Measurements from ENCODE around the gene TBX15.

DNA sequence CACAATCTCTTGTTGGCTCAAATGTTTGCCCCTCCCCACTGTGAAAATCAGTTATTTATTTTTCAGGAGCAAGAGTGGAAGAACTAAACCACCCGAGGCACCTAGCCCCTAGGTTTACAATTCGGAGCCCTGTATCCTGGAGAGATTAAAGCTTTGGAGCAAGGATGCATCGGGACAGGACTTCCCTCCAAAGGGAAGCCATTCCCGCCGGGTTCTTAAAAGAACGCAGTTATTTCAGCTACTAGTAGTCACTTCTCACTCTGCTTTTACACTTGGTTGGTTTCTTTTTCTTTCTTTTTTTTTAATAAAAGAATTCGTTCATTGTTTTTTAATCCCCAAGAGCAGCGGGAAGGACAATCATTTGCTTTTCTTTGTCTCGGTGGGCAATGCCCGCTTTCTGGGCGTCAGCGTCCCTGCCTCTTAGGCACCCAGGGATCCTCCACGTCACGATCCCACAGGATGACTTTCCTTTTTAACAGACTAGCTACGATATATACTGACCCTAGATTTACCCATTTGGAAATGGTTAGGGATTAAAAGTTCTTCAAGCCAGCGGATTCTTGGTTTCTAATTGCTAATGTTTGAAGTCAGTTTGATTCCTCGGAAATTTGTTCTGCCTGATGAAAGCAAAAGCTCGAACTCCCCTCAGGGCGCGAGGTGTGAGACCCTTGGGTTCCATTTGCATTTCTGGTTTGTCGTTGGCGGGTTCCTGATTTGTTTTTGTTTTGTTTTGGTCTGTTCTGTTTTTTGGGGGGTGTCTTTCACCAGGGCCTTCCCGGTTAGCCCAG is 9.0 kb downstream of the TBX15 start:
- TF ChIP-seq L3MBTL2 (conservative IDR thresholded peaks at IDR 0.05): no peak
- TF ChIP-seq HDGF (IDR thresholded peaks at IDR 0.05; ENCODE audit: borderline replicate concordance): no peak
- TF ChIP-seq SUZ12 (IDR thresholded peaks at IDR 0.05): no peak
- TF ChIP-seq, protein P1, sequence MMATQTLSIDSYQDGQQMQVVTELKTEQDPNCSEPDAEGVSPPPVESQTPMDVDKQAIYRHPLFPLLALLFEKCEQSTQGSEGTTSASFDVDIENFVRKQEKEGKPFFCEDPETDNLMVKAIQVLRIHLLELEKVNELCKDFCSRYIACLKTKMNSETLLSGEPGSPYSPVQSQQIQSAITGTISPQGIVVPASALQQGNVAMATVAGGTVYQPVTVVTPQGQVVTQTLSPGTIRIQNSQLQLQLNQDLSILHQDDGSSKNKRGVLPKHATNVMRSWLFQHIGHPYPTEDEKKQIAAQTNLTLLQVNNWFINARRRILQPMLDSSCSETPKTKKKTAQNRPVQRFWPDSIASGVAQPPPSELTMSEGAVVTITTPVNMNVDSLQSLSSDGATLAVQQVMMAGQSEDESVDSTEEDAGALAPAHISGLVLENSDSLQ (IDR thresholded peaks at IDR 0.05): no peak
- no peak for TF ChIP-seq BHLHE40 (IDR thresholded peaks at IDR 0.05; ENCODE audit: borderline replicate concordance)
- TF ChIP-seq FOXM1 (IDR thresholded peaks at IDR 0.05; ENCODE audit: borderline replicate concordance): no peak
- no peak for TF ChIP-seq SP1 (IDR thresholded peaks at IDR 0.05)
- TF ChIP-seq FOXA1 (IDR thresholded peaks at IDR 0.05): no peak
- no peak for TF ChIP-seq ELF4 (IDR thresholded peaks at IDR 0.05)
- no peak for TF ChIP-seq TARDBP (IDR thresholded peaks at IDR 0.05)
- no peak for TF ChIP-seq ARNT (IDR thresholded peaks at IDR 0.05)
- TF ChIP-seq CTBP1 (IDR thresholded peaks at IDR 0.05; ENCODE audit: borderline replicate concordance): no peak
